ENCODE measurements around the gene CACFD1.

DNA sequence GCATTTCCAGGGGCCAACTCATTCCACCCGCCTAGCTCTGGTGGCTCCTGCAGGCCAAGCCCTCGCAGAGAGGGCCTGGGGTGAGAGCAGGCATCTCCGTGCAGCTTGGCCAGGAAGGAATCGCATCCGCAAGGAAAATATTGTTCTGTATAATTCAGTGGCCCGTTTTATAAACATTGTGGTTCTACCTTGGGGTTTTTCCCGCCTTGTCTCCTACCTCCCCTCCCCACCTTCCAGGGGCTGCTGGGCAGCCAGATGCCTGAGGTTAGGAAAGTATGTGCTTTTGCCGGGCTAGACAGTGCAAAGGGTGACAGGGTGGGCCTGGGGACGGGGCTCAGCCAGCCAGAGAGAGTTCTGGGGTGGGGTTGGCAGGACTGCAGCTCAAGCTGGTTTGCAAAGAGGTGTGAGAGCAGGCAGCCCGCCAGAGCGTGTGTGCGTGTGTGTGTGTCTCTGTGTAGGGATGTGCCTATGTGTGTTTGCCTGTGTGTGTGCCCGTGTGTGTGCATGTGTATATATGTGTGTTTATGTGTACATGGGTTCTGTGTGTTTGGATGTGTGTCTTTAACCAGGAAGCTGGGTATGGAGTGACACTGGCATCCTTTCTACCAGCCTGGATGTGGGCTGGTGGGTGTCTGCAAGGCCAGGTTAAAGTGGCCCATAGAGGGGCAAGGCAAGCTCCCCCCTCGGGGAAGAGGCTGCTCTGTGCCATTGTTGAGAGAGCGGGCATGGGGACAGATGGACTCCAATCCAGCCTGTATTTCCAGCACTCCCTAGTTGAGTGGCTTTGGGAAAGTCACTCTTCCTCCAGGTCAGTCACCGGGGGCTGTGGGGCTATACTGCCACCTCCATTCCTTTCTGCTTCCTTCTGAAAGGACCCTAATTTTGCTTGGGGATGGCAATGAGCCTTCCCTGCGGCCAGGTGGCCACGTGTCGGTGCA, 29.7 kb downstream of the CACFD1 start:
- TF ChIP-seq MAX (IDR thresholded peaks at IDR 0.05; ENCODE audit: insufficient read depth, insufficient read length) (no peak), POLR2A (IDR thresholded peaks at IDR 0.05; ENCODE audit: low read depth, low read length) (no peak), POLR2AphosphoS5 (IDR thresholded peaks at IDR 0.05; ENCODE audit: insufficient read depth, low read depth, low read length) (no peak), GATA2 (IDR thresholded peaks at IDR 0.05; ENCODE audit: insufficient read depth, insufficient read length, low read depth, low read length) (no peak), CTCF (IDR thresholded peaks at IDR 0.05; ENCODE audit: extremely low read depth in 1 of 2, insufficient read depth in 1 of 2, low read depth in 1 of 2, low read length in 2 of 2) (no peak)

Measured in endothelial cell of umbilical vein (primary cell).